Limb (tissue), 2 donors: Measurements from ENCODE around the gene IL12B.
"Not testable (repeated sequence)": the region's sequence is repeated elsewhere in the genome, so short reads cannot be mapped to it uniquely, and the experiment has no call there.

ENCODE experiments used
- DNase-seq, 2 donors: peaks; one replicate each; pipeline ENCODE4 v3.0.0-alpha.2; 2016; ENCODE audit errors: extremely low spot score in 2 of 2

Gene IL12B

GRCh38 chr5:159333545-159333925 is 3.2 kb upstream of the IL12B start:
- no peak for DNase-seq

GRCh38 chr5:159332800-159333544 is 2.7 kb upstream of the IL12B start:
- DNase-seq = no peak

- DNase-seq = peak; percentile 30 to 83
Observed at GRCh38 chr5:159331093-159331973, 1.0 kb upstream of the IL12B start.

GRCh38 chr5:159324986-159325385 is 5.3 kb downstream of the IL12B start:
- no peak for DNase-seq

- DNase-seq = no peak
Observed at GRCh38 chr5:159324102-159324755, 6.1 kb downstream of the IL12B start.

GRCh38 chr5:159322180-159322579 is 8.1 kb downstream of the IL12B start:
- DNase-seq = no peak

GRCh38 chr5:159319832-159320231 is 10.5 kb downstream of the IL12B start:
- no peak for DNase-seq

- DNase-seq = no peak
Observed at GRCh38 chr5:159319363-159319762, 10.9 kb downstream of the IL12B start.

- no peak for DNase-seq
Observed at GRCh38 chr5:159318448-159318847, 11.8 kb downstream of the IL12B start.

- DNase-seq = no peak
Observed at GRCh38 chr5:159317849-159318248, 12.4 kb downstream of the IL12B start.

- DNase-seq = no peak
Observed at GRCh38 chr5:159316519-159317383, 13.5 kb downstream of the IL12B start.

- no peak for DNase-seq
Observed at GRCh38 chr5:159313197-159313596, 17.1 kb downstream of the IL12B start.

GRCh38 chr5:159311063-159311462 is 19.2 kb downstream of the IL12B start:
- DNase-seq = no peak

GRCh38 chr5:159310511-159310910 is 19.8 kb downstream of the IL12B start:
- DNase-seq = peak in 1 of 2 donors; percentile 63

- no peak for DNase-seq
Observed at GRCh38 chr5:159309689-159310433, 20.4 kb downstream of the IL12B start.

GRCh38 chr5:159304961-159305595 is 25.2 kb downstream of the IL12B start:
- no peak for DNase-seq

GRCh38 chr5:159303286-159303685 is 27.0 kb downstream of the IL12B start:
- DNase-seq = no peak

GRCh38 chr5:159301929-159302860 is 28.1 kb downstream of the IL12B start:
- not testable (repeated sequence) for DNase-seq

- DNase-seq = no peak
Observed at GRCh38 chr5:159301466-159301865, 28.8 kb downstream of the IL12B start.
